ENCODE results near the gene OR2H1.
"Not testable (repeated sequence)": the region's sequence is repeated elsewhere in the genome, so short reads cannot be mapped to it uniquely, and the experiment has no call there.

OR2H1 gene

DNA sequence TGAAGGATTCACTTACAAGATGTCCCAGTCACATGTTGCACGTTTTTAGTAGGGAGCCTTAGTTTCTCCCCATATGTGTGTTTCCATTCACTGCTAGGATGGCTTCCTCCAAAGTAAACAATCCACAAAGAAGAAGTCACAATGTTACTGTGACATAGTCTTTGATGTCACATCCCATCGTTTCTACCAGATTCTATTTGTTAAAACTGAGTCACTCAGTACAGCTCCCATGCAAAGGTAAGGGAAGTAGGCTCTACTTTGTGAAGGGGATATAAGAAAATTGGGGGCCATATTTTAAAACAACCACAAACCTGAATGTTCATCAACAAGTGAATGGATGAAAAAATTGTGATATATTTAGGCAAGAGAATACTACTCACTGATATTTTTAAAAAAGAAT lies at the start of gene OR2H1, which contains the start of gene OR11A1:
OR2H1 (plus strand) TSS at position 185 of the 400 bp plus-strand sequence. CDS start 4,615 bp downstream, outside the sequence.
OR11A1 (minus strand) TSS at position 101 of the 400 bp plus-strand sequence. CDS start 29,430 bp downstream, outside the sequence.
- no peak for DNase-seq

DNA sequence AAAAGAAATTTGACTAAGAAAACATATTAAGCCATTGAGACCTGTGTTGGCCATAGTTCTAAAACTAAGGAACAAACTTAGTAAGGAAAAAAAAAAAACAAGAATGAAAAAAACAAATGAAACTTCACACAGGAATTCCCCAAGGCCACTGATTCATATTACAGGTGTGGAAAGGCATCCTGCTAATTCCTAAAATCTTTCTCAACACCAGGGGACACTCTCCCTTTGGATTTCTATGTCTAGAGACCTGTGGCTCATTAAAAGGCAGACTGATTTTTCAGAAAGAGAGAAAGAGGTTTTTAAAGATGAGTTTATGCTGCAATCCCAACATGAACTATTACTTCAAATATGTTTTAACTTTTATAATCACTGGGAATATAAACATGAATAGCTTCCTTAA lies 42.4 kb upstream of the OR2H1 start, which contains the start of gene OR12D1:
OR12D1 (plus strand) TSS at position 341 of the 400 bp plus-strand sequence.
- no peak for DNase-seq

DNA sequence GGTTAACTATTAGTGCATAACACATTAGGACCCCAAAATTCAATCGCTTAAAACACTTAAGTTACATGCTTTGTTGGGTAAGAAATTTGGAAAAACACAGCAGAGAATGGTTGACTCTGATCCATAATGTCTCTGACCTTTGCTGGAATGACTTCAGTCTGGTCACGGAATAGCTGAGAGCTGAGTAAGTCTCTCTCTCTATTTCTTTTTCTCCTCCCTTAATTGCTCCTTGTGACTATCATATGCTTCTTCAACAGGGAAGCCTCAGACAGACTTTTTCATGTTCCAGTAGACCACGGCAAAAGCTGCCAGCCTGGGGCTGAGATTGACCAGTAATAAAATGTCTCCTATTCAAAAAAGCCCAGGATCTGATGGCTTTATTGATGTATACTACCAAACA lies 37.4 kb upstream of the OR2H1 start:
- no peak for DNase-seq

DNA sequence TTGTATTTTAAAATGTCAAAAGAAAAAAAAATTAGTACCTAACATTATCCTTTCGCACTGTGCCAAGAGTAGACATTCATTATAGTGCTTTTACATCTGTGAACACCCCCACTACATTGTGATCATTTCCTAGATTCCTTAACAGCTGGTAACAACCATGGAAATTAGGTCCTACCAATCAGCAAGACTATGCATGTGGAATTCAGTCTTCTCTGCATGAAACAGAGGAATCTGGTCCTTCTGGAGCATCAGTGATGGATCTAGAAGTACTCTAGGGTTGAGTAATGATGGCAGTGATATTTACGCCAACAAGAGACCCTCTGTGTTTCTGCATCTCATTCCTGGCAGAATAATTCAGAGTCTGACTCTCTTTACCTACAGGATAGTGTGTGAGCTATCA lies 32.8 kb upstream of the OR2H1 start:
- no peak for DNase-seq

DNA sequence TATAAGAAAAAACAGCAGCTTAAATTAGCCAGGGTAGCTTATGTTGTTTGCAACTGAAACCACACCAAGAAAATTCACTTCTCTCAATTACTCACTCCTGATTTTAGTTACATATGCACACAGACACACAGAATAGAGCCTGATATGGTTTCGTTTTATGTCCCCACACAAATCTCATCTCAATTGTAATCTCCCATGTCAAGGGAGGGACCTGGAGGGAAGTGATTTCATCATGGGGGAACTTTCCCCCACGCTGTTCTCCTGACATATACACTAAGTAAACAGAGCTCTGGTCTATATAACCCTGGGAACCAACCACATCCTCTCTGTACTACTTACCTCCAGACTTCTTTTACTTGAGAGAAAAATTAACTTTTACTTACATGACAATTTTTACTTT lies 32.4 kb upstream of the OR2H1 start:
- no peak for DNase-seq

DNA sequence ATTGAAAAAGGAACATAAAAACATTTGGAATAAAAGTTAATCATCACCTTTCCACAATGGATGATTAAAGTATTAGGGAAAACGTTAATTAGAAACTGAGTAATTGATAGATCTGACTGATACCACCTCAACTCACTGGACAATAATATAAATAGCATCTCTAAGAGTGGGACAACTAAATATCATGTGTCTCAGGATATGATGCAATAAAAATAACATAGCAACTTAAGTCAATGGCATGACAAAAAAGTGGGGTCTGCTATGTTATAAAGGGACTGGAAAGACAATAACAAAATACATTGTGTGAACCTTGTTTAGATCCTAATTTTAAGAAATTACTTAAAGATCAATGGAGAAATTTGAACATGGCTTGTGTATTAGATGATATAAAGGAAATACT lies 31.9 kb upstream of the OR2H1 start:
- DNase-seq = no peak

DNA sequence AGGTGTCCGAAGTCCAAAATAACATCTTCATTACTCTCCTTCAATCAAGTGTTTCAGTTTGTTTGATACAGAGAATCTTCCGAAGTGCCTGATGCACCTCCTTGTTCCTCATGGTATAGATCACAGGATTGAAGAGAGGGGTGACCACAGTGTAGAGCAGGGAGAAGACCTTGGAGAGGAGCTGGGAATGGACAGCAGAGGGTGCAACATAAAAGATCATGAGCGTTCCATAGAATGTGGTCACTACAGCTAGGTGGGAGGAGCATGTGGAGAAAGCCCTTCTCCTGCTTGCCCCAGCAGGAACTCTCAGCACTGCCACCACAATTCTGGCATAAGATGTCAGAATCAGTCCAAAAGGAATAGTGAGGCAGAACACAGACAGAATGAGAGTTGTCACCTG lies 30.3 kb upstream of the OR2H1 start:
- DNase-seq = no peak

DNA sequence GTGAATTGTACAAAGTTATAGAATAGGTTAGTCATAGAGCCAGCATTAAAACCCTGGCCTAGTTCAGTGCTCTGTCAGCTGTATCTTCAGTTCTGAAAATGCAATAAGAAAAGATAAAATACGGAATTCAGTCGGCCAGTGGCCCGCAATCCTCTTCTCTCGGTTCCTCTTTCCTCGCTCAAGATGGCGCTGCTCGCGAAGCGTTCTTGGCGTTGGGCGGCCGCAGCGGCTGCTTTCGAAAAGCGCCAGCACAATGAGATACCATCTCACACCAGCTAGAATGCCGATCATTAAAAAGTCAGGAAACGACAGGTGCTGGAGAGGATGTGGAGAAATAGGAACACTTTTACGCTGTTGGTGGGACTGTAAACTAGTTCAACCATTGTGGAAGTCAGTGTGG lies 20.2 kb upstream of the OR2H1 start:
- not testable (repeated sequence) for DNase-seq

DNA sequence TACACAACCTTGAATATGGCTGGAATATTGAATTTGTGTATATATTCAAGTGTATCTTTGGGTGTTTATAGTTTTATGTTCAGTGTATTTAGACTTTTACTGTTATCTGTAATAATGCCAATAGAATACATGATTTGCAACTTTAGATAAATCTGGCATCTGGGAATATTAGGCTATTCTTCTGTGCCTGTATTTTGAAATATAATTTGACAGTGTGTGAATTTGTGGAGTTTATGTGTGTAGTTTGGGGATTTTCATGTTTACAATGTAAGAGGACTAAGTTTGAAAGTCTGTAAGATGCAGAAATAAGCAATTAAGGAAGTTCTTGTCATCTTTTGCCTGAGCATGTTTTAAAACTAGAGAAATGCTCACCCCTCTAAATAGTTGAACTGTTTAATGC lies 17.9 kb upstream of the OR2H1 start, which contains the start of gene OR10C1:
OR10C1 (plus strand) TSS at position 301 of the 400 bp plus-strand sequence. CDS start 710 bp downstream, outside the sequence.
- DNase-seq = no peak

DNA sequence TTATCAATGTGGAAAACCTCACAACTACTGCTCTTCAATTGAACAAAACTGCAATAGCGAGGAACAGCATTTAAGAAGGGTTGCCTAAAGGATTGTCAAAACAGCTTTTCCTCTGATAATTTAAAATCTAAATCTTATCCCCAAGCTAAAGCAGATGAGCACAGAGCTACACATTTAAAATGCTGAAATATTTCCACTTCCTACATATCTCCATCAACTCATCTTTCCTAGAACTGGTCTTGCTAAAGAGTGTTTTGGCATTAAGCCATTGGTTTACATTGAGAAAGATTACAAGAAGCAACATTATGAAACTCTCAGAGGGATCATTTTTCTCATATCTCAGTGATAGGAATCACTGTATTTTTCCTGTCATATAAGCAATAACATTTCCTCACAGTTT lies 14.2 kb upstream of the OR2H1 start:
- DNase-seq = no peak

DNA sequence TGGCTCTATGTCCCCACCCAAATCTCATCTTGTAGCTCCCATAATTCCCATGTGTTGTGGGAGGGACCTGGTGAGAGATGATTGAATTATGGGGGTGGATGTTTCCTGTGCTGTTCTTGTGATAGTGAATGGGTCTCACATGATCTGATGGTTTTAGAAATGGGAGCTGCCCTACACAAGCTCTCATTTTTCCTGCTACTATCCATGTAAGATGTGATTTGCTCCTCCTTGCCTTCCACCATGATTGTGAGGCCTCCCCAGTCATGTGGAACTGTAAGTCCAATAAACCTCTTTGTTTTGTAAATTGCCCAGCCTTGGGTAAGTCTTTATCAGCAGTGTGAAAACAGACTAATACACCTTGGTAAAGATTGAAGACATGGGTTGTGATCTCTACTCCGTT lies 12.9 kb upstream of the OR2H1 start:
- not testable (repeated sequence) for DNase-seq

DNA sequence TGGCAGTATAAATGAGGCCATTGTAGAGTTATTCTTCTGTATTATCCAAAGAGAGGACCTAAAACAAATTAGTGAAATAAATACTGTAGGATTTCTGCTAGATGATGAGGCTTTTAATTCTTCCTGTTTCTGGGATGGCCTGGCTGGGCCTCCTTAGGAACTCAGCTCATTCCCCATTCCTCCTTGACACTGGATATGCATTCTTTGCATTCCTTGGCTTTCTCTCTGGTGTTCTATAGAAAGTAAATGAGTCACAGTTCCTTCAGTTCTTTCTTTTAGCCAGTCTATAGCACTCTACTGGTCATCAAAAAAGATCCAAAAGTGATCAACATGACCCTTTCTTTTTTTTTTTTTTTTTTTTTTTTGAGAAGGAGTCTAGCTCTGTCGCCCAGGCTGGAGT lies 9.3 kb upstream of the OR2H1 start:
- no peak for DNase-seq

DNA sequence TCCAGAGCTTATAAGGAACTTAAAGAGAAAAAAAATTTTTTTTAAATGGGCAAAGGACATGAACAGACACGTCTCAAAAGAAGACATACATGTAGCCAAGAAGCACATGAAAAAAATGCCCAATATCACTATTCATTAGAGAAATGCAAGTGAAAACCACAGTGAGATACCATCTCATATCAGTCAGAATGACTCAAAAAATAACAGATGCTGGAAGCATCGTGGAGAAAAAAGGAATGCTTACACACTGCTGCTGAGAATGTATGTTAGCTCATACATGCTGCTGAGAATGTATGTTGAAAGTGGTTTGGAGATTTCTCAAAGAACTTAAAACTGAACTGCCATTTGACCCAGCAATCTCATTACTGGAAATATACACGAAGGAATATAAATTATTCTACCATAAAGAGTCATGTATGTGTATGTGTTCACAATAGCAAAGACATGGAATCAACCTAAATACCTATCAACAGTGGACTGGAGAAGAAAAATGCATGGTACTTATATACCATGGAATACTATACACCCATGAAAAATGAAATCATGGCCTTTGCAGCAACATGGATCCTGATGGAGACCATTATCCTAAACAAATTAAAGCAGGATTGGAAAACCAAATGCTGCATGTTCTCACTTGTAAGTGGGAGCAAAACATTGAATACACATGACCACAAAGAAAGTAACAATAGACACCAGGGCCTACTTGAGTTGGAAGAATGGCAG lies 5.3 kb upstream of the OR2H1 start:
- no peak for DNase-seq

DNA sequence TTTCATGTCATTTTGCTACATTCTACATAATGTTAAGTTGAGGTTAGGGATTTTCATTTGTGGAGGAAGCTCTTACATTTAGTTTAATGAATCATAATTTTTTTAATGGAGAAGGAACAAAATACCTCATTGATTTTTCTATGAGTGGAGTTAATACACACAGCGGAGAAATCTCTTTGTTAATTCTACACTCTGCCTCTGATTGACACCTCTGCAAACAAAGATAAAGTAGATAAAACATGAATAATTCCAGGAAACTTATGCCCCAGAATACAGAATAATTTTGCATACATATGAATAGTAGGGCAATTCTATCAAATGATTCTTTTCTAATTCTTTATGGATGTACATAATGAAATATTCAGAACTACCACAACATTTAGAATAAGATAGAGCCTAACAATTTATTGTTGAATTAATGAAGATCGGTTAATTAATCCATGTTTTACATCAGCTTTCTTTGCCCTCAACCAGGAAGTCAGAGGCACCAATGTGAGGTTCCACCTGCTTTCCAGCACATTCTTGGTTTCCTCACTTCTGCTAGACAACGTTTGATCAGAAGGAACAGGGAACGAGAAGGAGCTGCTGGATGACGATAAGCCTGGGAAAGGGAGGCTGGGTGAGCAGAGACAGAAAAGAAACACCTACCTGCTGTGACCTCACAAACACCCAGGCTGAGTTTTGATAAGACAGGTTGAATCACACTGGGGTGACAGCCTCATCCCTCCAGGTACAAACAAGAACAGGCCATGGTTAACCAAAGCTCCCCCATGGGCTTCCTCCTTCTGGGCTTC lies 4.3 kb downstream of the OR2H1 start:
- DNase-seq = no peak

DNA sequence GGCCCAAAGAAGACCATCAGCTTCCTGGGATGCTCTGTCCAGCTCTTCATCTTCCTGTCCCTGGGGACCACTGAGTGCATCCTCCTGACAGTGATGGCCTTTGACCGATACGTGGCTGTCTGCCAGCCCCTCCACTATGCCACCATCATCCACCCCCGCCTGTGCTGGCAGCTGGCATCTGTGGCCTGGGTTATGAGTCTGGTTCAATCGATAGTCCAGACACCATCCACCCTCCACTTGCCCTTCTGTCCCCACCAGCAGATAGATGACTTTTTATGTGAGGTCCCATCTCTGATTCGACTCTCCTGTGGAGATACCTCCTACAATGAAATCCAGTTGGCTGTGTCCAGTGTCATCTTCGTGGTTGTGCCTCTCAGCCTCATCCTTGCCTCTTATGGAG lies 5.1 kb downstream of the OR2H1 start:
- no peak for DNase-seq

DNA sequence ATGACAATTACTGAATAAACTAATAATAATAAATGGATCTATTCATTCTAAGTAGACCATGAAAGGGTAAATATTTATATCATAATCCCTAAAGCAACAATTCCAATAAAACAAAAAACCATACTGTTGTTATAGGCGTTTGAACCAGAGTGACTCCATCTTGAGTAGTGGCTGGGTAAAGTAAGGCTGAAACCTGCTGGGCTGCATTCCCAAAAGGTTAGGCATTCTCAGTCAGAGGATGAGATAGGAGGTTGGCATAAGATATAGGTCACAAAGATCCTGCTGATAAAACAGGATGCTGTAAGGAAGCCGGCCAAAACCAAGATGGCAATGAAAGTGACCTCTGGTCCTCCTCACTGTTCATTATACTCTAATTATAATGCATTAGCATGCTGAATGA lies 8.3 kb downstream of the OR2H1 start:
- DNase-seq = no peak

DNA sequence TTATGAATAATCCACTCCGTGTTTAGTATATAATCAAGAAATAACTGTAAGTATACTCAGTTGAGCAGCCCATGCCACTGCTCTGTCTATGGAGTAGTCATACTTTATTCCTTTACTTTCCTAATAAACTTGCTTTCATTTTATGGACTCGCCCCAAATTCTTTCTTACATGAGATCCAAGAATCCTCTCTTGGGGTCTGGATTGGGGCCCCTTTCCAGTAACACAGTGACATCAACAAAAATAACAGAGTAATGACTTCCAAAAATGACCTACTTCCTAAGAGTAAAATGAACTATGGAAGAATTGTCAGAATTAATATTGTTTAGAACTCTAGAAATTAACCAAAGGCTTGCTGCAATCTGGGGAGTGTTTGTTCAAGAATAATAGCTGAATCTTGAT lies 8.8 kb downstream of the OR2H1 start:
- no peak for DNase-seq

DNA sequence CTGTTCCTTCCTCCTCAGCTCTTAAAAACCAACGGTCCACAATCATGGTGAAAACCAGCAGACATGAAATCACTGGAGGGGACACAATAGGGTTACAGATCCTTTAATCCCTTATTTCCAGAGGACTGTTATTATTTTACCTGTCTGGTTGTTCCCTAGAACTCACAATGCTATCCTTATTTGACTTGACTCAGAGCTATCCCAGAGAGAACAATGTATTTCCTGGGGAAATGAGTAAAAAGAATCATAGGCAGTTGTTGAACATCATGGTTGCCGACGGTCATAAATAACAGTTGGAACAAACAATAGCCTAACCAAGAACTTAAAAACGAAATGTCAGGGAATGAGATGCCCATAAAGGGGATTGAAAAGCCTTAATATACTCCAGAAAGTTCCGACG lies 9.3 kb downstream of the OR2H1 start:
- DNase-seq = no peak

DNA sequence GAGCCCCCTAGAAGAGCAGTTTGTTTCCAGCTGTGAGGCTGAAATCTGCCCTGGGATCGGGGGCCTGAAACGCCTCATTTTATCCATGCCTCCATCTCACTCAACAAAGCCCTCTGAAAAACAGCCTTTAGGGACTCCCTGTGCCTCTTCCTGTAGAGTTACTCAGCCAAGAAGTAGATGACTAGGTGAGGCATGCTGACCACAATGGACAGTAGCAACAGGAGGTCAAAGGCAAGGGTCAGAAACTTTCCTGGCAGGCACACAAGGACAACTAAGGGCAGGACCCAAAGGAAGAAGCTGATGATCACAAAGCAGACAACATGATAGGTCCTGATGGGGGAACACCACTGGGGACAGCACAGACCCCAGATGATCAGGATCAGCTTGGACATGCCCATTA lies 18.0 kb downstream of the OR2H1 start:
- DNase-seq = no peak

DNA sequence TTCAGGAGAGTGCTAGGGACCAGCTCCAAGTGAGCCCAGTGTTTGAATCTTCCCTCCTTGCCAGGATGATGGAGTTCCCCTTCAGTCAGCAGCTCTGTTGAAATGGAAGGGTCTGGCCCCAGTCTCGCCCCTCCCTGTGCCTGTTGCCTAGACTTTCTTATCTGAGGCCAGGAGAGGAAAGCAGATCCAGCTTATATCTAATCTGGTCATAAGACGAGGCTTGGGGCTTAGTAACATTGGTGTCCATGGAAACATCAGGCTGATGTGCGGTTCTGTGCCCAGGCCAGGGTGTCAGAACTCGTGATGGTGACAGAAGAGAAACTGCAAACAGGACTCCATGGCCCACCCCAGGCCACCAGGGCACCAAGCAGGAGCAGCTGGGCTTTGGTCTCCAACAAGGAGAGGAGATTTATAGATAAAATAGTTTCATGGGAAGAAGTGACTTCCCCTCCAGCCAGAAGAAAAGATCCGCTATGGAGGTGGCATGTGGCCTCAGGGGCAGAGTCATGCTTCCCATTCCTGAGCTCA lies 21.0 kb downstream of the OR2H1 start:
- no peak for DNase-seq

DNA sequence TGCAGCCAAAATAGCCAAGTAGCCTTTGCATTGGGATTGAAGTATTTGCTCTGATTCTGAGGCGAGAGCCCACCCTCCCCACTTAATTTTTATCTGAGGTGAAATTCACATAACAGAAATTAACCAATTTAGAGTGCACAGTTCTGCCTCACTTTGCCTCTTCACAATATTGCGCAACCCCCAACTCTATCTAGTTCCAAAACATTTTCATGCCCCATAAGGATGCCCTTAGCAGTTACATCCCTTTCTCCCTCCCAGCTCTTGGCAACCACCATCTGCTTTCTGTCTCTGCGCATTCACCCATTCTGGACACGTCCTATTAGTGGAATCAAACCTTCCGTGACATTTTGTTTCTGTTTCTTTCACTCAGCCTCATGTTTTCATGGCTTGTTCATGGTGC lies 21.8 kb downstream of the OR2H1 start:
- DNase-seq = no peak

DNA sequence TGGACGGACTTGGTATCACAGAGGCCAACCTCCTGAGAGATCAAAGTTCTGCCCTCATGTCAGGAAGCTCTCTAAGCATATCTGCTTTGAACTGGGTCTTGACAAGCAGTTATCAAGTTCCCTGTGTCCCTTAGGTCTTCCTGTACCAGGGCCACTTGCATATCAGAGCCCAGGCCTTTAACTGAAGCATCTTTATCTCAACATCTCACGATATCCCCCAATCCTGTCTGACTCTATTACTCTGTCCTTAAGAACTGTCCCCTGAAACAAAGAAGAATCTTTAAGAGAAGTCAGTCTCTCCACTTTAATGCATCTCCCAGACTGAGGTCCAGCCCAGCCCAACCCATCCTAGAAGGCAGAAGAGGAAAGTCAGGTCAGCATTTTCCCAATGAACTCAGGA lies 22.6 kb downstream of the OR2H1 start:
- DNase-seq = no peak

DNA sequence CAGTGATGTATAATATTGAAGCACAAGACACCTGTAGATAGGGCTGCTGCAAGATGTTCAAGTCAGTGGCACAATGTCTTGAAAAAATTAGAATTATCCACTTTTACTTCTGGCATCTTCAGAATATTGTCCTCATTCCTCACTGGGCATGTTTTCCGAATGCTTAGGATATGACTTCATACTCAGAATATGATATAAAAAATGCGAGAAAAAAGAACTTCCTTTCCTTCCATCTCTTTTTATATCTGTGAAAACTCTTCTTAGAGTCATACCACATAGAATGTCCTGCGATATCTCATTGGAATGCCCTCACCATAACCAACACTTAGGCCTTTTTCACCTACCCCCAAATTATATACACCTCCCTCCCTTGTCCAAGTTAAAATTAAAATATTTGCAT lies 26.2 kb downstream of the OR2H1 start:
- no peak for DNase-seq

DNA sequence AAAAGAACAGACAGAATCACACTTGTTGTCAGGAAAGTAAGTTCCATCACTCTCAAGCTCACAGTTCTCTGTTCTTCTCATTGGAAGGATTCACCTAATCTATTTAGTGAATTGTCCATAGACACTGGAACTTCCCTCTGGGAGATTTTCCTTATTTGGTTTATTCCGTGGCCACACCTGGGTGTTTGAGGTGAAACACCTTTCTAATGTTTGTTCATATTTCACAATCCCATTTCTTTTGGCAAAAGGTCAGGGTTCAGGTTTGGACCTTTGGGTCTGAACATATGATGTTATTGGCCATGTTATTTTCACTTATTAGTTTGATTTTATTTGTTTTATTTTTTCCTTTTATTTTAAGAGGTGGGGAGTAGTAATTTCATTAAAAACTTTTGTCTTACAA lies 26.8 kb downstream of the OR2H1 start:
- no peak for DNase-seq

All from C1 segment of cervical spinal cord (tissue), 14 donors.